ENCODE measurements around the gene BRCA1.
"Not testable (repeated sequence)": the region's sequence is repeated elsewhere in the genome, so short reads cannot be mapped to it uniquely, and the experiment has no call there.

Gene BRCA1

GRCh38 chr17:43068570-43069367, 56.4 kb downstream of the BRCA1 start:
- no peak for DNase-seq

- no peak for DNase-seq
These were observed 62.1 kb downstream of the BRCA1 start for GRCh38 chr17:43062984-43063638.

GRCh38 chr17:43056051-43056450, 69.1 kb downstream of the BRCA1 start:
- no peak for DNase-seq

DNA sequence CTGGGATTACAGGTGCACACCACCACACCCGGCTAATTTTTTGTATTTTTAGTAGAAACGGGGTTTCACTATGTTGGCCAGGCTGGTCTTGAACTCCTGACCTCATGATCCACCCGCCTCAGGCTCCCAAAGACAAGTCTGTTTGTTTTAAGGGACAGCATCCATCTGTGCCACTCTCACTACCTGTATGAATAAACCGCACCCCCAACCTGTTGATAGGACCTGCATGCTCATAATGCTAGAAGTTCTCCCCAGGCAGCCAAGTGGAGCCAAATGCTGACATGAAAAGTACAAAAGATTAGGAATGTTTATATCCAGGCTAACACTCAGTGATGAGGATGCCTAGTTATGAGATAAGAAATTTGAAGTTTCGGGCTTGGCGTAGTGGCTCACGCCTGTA, 72.2 kb downstream of the BRCA1 start:
- not testable (repeated sequence) for DNase-seq

DNA sequence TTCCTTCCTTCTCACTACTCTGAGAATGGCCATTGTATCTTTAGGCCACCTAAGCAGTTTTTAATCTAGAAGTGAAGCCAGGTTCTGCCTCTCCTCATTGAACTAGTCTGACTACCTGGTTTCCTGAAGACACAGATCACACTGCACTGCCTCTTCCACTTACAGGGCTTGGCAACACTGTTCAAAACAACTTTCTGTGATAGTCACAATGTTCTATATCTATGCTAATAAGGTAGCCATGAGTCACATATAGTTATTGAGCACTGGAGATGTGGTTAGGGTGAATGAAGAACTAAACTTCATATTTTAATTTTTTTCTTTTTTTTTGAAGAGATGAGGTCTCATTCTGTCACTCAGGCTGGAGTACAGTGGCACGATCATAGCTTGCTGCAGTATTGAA, 73.2 kb downstream of the BRCA1 start:
- DNase-seq = no peak

GRCh38 chr17:43044024-43044423, 81.1 kb downstream of the BRCA1 start:
- DNase-seq = no peak

GRCh38 chr17:43043307-43043706, 81.9 kb downstream of the BRCA1 start:
- DNase-seq = no peak

- no peak for DNase-seq
These were observed 83.0 kb downstream of the BRCA1 start for GRCh38 chr17:43042025-43042628.

GRCh38 chr17:43040655-43041054, 84.5 kb downstream of the BRCA1 start:
- no peak for DNase-seq

- DNase-seq = no peak
These were observed 85.5 kb downstream of the BRCA1 start for GRCh38 chr17:43039646-43040045.

DNA sequence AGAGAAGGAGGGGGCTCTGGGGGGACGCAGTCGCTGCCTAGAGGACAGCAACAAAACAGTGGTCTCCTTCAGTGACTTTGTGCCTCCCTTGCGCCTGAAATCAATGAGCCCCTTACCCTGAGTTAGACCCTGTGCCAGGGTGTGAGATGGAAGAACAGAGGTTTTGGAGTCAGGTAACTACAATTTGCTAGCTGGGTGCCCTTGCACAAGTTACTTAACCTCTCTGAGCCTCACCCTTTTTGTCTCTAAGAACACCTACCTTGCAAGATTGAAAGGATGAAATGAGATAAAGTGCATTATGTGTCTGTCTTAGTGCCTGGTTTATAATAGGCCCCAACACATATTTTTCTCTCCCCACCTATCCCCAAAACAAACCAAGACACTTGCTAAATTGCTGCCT, 90.3 kb downstream of the BRCA1 start:
- no peak for DNase-seq

DNA sequence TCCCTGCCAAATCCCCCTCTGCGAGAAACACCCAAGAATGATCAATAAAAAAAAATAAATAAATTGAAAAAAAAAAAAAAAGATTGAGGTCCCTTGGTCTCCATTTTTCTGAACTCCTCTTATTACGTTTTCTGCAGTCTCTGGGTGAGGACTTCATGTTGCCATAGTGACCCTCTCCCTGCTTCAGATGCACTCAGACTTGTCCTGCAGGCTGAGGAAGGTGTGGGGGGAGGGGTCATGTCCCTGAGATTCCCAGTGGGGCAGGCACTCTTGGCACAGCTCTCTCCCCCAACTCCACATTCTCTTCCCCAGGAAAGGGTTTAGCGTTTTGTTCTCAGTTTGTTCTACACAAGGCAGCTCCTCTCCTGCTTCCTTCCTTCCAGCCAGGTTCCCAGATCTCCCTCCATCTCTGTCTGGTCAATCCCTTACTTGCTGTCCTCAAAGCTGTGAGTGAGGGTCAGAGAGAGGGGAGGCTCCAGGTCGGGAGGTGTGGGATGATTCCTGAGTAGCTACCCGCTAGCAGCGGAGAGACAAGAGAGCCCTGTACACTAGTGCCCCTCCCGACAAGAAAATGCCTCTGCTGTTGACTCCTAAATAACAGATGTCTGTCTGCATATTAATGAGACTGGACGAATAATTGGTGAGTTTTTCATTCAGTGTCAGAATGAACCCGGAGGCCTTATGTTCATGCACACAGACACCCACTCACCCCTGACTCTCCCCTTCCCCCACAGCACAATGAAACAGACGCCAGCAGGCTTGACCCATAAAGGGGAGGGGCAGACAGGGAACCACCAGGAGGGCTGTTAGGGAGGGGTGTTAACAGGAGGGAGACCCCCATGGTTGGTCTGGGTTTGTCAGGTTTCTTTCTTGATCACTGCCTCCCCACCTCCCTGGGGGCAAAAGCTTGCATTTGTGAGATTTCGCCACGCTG, 90.9 kb downstream of the BRCA1 start:
- no peak for DNase-seq

DNA sequence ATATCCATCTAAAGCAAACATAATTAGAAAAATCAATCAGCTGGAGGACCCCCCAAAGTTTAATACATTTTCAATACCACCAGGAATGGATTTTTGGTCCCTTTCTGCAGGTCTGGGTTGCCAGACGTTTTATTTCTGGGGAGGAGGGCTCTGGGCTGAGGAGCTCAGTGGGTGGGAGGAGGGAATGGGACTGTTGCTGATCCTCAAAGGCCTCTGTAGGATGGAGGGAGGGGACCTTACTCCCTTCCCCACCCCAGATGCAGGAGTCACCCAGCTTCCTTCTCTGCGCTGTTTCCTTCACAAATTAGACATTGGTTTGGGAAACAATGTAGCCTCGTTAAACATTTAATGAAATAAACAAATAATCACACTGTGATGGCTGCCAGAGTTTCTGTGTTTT, 93.5 kb downstream of the BRCA1 start:
- no peak for DNase-seq

- DNase-seq = no peak
These were observed 94.9 kb downstream of the BRCA1 start for GRCh38 chr17:43030137-43030767.

GRCh38 chr17:43028221-43028861, 96.8 kb downstream of the BRCA1 start:
- DNase-seq = no peak

- DNase-seq = no peak
These were observed 97.8 kb downstream of the BRCA1 start for GRCh38 chr17:43027091-43028032.

GRCh38 chr17:43026595-43026994, 98.6 kb downstream of the BRCA1 start:
- no peak for DNase-seq

GRCh38 chr17:43025766-43026537, 99.2 kb downstream of the BRCA1 start:
- DNase-seq = no peak

DNA sequence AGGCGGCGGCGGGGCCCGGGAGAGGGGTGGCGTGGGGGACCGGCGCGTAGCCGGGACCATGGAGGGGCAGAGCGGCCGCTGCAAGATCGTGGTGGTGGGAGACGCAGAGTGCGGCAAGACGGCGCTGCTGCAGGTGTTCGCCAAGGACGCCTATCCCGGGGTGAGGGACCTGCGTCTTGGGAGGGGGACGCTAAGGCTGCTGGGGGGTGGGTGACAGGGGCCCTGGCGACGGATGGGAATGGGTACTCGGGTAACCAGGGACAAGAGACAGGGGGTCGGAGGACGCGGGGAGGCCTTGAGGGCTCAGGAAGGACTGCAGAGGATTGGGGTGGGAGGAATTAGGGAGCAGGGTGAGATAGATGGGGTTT, 99.9 kb downstream of the BRCA1 start:
- DNase-seq = no peak
